ENCODE results near the gene CLBA1. TPM values are rescaled to one million over a fixed set of nuclear protein-coding genes. Genes with fewer than 3 reads are reported as not detected.

The CLBA1 gene
- total RNA-seq, 6 experiments from 2014 or later, result 1.5 to 3.3 (median 2.5) TPM

- intact Hi-C loops (cut with DNase I), result no loop called here
- DNase-seq (no peak), ATAC-seq (no peak)
- Histone ChIP-seq H3K4me3 (no peak overlapping the region), H3K4me1 (no peaks in the 10 kb centered on the region), H3K27ac (no peak overlapping the region), H3K36me3 (no peaks in the 10 kb centered on the region), H3K27me3 (no peaks in the 10 kb centered on the region), H3K9me3 (no peaks in the 10 kb centered on the region)
- 80% methylated on average over 1 of the region's 6 CpGs for WGBS (ENCODE audit: insufficient coverage, low coverage, low lambda C conversion rate, missing lambda C conversion rate)
- TF ChIP-seq, protein P1, sequence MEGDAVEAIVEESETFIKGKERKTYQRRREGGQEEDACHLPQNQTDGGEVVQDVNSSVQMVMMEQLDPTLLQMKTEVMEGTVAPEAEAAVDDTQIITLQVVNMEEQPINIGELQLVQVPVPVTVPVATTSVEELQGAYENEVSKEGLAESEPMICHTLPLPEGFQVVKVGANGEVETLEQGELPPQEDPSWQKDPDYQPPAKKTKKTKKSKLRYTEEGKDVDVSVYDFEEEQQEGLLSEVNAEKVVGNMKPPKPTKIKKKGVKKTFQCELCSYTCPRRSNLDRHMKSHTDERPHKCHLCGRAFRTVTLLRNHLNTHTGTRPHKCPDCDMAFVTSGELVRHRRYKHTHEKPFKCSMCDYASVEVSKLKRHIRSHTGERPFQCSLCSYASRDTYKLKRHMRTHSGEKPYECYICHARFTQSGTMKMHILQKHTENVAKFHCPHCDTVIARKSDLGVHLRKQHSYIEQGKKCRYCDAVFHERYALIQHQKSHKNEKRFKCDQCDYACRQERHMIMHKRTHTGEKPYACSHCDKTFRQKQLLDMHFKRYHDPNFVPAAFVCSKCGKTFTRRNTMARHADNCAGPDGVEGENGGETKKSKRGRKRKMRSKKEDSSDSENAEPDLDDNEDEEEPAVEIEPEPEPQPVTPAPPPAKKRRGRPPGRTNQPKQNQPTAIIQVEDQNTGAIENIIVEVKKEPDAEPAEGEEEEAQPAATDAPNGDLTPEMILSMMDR (IDR thresholded peaks at IDR 0.05), result no peak
- TF ChIP-seq POLR2A (IDR thresholded peaks at IDR 0.05), result no peak
Measured at GRCh38 chr14:104994978-104995377, 9.4 kb downstream of the CLBA1 start.

DNA sequence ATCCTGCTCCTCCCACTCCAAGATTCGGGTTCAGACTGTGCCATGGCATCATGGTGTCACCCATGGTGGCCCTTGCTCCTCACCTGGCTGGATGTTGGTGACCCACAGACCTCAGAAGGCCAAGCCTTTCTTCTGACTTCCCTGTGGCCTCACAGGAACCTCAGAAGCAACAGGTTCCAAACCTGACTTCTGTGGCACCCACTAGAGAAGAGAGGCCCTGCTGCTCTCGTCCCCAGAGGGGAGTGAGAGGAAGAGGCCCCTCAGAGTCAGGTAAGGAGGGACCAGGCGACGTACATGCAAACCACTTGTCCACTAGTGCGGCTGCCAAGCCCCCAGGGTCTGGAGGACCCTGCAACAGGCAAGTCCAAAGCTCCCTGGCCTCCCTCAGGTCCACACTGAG lies 10.4 kb downstream of the CLBA1 start:
- H3K4me3 ChIP-seq, result no peak overlapping the region
- intact Hi-C loops (cut with DNase I), result no loop called here
- no peaks in the 10 kb centered on the region for H3K4me1 ChIP-seq
- no peaks in the 10 kb centered on the region for H3K36me3 ChIP-seq
- H3K27me3 ChIP-seq, result no peaks in the 10 kb centered on the region
- H3K9me3 ChIP-seq, result no peaks in the 10 kb centered on the region
- ATAC-seq (no peak), DNase-seq (no peak)
- no peak for TF ChIP-seq POLR2A (IDR thresholded peaks at IDR 0.05)
- TF ChIP-seq, protein P1 (IDR thresholded peaks at IDR 0.05), result no peak
- 82% methylated on average over 4 of the region's 5 CpGs for WGBS (ENCODE audit: insufficient coverage, low coverage, low lambda C conversion rate, missing lambda C conversion rate)
- no peak overlapping the region for H3K27ac ChIP-seq

DNA sequence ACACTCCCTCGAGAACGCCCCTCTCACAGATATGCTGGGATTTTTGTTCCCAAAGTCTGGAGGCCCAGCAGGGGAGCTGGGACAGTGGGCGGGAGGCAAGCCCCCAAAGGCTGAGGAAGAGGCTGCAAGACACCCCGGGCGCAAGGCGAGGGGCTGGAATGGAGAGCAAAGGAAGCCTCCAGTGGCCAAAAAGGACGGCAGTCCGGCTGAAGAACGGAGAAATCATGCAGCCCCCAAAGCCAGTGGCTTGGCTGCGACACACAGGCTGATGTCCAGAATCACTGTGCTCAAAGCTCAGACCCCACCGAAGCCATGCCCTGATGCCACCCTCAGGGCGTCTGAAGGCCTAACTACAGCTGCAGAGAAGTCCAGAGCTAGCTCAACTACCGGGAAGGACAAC lies 10.9 kb downstream of the CLBA1 start:
- Histone ChIP-seq H3K27ac (no peak overlapping the region), H3K36me3 (no peaks in the 10 kb centered on the region), H3K4me3 (no peak overlapping the region), H3K9me3 (no peaks in the 10 kb centered on the region), H3K4me1 (no peaks in the 10 kb centered on the region), H3K27me3 (no peaks in the 10 kb centered on the region)
- intact Hi-C loops (cut with DNase I), result no loop called here
- TF ChIP-seq, protein P1 (IDR thresholded peaks at IDR 0.05), result no peak
- TF ChIP-seq POLR2A (IDR thresholded peaks at IDR 0.05), result no peak
- ATAC-seq (no peak), DNase-seq (no peak)
- WGBS (ENCODE audit: insufficient coverage, low coverage, low lambda C conversion rate, missing lambda C conversion rate), result no CpG with 5 or more reads among the region's 13 CpGs

GRCh38 chr14:104998801-104999200 lies 13.2 kb downstream of the CLBA1 start:
- Histone ChIP-seq H3K36me3 (no peaks in the 10 kb centered on the region), H3K9me3 (no peaks in the 10 kb centered on the region), H3K4me1 (no peaks in the 10 kb centered on the region), H3K27me3 (no peaks in the 10 kb centered on the region), H3K4me3 (no peak overlapping the region), H3K27ac (no peak overlapping the region)
- intact Hi-C loops (cut with DNase I), result no loop called here
- ATAC-seq, result no peak
- 90% methylated on average over 2 of the region's 5 CpGs for WGBS (ENCODE audit: insufficient coverage, low coverage, low lambda C conversion rate, missing lambda C conversion rate)
- peak in 1 of 3 donors; percentile 26 for DNase-seq
- TF ChIP-seq, protein P1 (IDR thresholded peaks at IDR 0.05), result no peak

DNA sequence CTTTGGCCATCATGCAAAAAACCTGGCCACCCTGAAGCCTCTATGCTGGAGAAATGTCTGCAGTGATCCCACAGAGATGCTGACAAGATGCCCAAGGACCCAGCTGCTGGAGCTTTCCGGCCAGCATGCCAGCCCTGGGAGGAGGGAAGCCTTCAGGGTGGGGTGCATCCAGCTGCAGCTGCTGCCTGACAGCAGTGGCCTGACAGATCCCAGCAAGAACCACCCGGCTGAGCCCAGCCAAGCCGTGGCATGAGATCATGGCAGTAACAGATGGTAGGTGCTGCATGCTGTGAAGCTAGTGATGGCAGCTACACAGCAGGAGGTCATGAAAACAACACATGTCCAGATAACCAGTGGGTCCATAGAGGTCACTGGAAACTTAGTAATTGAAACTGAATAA lies 13.8 kb downstream of the CLBA1 start:
- intact Hi-C loops (cut with DNase I), result no loop called here
- WGBS (ENCODE audit: insufficient coverage, low coverage, low lambda C conversion rate, missing lambda C conversion rate), result 100% methylated on average over 2 of the region's 3 CpGs
- Histone ChIP-seq H3K27me3 (no peaks in the 10 kb centered on the region), H3K4me1 (no peaks in the 10 kb centered on the region), H3K36me3 (no peaks in the 10 kb centered on the region), H3K27ac (no peak overlapping the region), H3K4me3 (no peak overlapping the region), H3K9me3 (no peaks in the 10 kb centered on the region)
- DNase-seq (peak in 1 of 3 donors; percentile 27), ATAC-seq (no peak)
- no peak for TF ChIP-seq POLR2A (IDR thresholded peaks at IDR 0.05)
- TF ChIP-seq, protein P1 (IDR thresholded peaks at IDR 0.05), result no peak
